ENCODE data around the gene VAV3.

The VAV3 gene

GRCh38 chr1:107950464-107950863 is 14.5 kb downstream of the VAV3 start:
- ChIA-PET CTCF (interaction anchor here (1.3 kb wide), 1 partner anchor 13 kb away, joined by 3 read pairs; no protein-coding TSS in a partner anchor), POLR2A (no interaction called here)
- DNase-seq (ENCODE audit: extremely low spot score): no peak
- TF ChIP-seq CTCF (IDR thresholded peaks at IDR 0.05; ENCODE audit: control extremely low read depth, extremely low read depth, low read depth, missing control alignments): no peak

GRCh38 chr1:107949467-107950253 is 15.3 kb downstream of the VAV3 start:
- TF ChIP-seq CTCF (IDR thresholded peaks at IDR 0.05; ENCODE audit: control extremely low read depth, extremely low read depth, low read depth, missing control alignments): no peak
- POLR2A ChIA-PET: no interaction called here
- CTCF ChIA-PET: interaction anchor here (1.3 to 1.7 kb wide), 3 partner anchors 10 to 176 kb away, joined by 3 to 8 read pairs (median 7); no protein-coding TSS in a partner anchor
- DNase-seq (ENCODE audit: extremely low spot score): no peak

GRCh38 chr1:107946794-107947193 is 18.2 kb downstream of the VAV3 start:
- ChIA-PET CTCF (interaction anchor here (1.1 to 1.3 kb wide), 3 partner anchors 9 to 26 kb away, joined by 3 to 6 read pairs (median 4); no protein-coding TSS in a partner anchor), POLR2A (no interaction called here)
- DNase-seq (ENCODE audit: extremely low spot score): no peak
- no peak for TF ChIP-seq CTCF (IDR thresholded peaks at IDR 0.05; ENCODE audit: control extremely low read depth, extremely low read depth, low read depth, missing control alignments)

- CTCF ChIA-PET: interaction anchor here (1.2 kb wide), 1 partner anchor 17 kb away, joined by 3 read pairs; no protein-coding TSS in a partner anchor
- no peak for TF ChIP-seq CTCF (IDR thresholded peaks at IDR 0.05; ENCODE audit: control extremely low read depth, extremely low read depth, low read depth, missing control alignments)
- POLR2A ChIA-PET: no interaction called here
- no peak for DNase-seq (ENCODE audit: extremely low spot score)
Measured at GRCh38 chr1:107943694-107944093, 21.3 kb downstream of the VAV3 start.

GRCh38 chr1:107942814-107943213 is 22.2 kb downstream of the VAV3 start:
- ChIA-PET CTCF (interaction anchor here (1.0 kb wide), 1 partner anchor 72 kb away, joined by 3 read pairs; no protein-coding TSS in a partner anchor), POLR2A (no interaction called here)
- no peak for TF ChIP-seq CTCF (IDR thresholded peaks at IDR 0.05; ENCODE audit: control extremely low read depth, extremely low read depth, low read depth, missing control alignments)
- DNase-seq (ENCODE audit: extremely low spot score): no peak

GRCh38 chr1:107941531-107941930 is 23.4 kb downstream of the VAV3 start:
- POLR2A ChIA-PET: no interaction called here
- no peak for DNase-seq (ENCODE audit: extremely low spot score)
- CTCF ChIA-PET: no interaction called here
- no peak for TF ChIP-seq CTCF (IDR thresholded peaks at IDR 0.05; ENCODE audit: control extremely low read depth, extremely low read depth, low read depth, missing control alignments)

Data from GM10248 (cell line).